Osteoblast (primary cell): Measurements from ENCODE around the gene ZNF320. TPM values are rescaled to one million over a fixed set of nuclear protein-coding genes. Genes with fewer than 3 reads are reported as not detected.
"Not testable (repeated sequence)": the region's sequence is repeated elsewhere in the genome, so short reads cannot be mapped to it uniquely, and the experiment has no call there.

Experiments used
- DNase-seq: peaks from one replicate; pipeline ENCODE4 v3.0.0; 2011; ENCODE audit warnings: low spot score, mixed read lengths; ENCODE audit not compliant: insufficient read length; ENCODE audit errors: missing footprints
- H2AFZ ChIP-seq: 2 replicates; pipeline ENCODE4 v1.6.0; 2011; ENCODE audit warnings: mild to moderate bottlenecking, low read length
- H3K27ac ChIP-seq: 2 replicates; pipeline ENCODE4 v1.5.1; 2011; ENCODE audit warnings: mild to moderate bottlenecking, low read depth, low read length, moderate library complexity
- H3K27me3 ChIP-seq: 2 replicates; pipeline ENCODE4 v1.6.0; 2012; ENCODE audit warnings: mild to moderate bottlenecking, control low read depth, inconsistent platforms, low read length, moderate library complexity; ENCODE audit not compliant: insufficient read depth
- H3K36me3 ChIP-seq: 2 replicates; pipeline ENCODE4 v1.5.1; 2011; ENCODE audit warnings: mild to moderate bottlenecking, low read length, control low read depth, moderate library complexity; ENCODE audit not compliant: insufficient read depth
- H3K4me1 ChIP-seq: 2 replicates; pipeline ENCODE4 v1.5.1; 2011; ENCODE audit warnings: mild to moderate bottlenecking, low read length, control low read depth, moderate library complexity; ENCODE audit not compliant: insufficient read depth
- H3K4me2 ChIP-seq: 2 replicates; pipeline ENCODE4 v1.6.0; 2011; ENCODE audit warnings: mild to moderate bottlenecking, low read length; ENCODE audit not compliant: insufficient read depth
- H3K4me3 ChIP-seq: fragments of 200-600 bp; sonication (generic); 3 replicates; pipeline ENCODE4 v1.5.1; 2012; ENCODE audit warnings: mild to moderate bottlenecking, low read length, inconsistent platforms; ENCODE audit not compliant: insufficient read depth
- H3K79me2 ChIP-seq: 2 replicates; pipeline ENCODE4 v1.6.0; 2012; ENCODE audit warnings: mild to moderate bottlenecking, low read length, control low read depth, inconsistent platforms; ENCODE audit not compliant: insufficient read depth
- H3K9me3 ChIP-seq: 2 replicates; pipeline ENCODE4 v1.5.1; 2011; ENCODE audit warnings: low read depth, low read length, control low read depth
- H4K20me1 ChIP-seq: 2 replicates; pipeline ENCODE4 v1.6.0; 2012; ENCODE audit warnings: mild to moderate bottlenecking, low read length, control low read depth; ENCODE audit not compliant: insufficient read depth
- CTCF ChIP-seq: IDR thresholded peaks from 2 replicates; pipeline ENCODE4 v1.5.1; 2011; ENCODE audit warnings: mild to moderate bottlenecking, low read depth, low read length, moderate library complexity; ENCODE audit errors: extremely low read depth
- total RNA-seq: library from RNA; depleted of rRNA; stranded (reverse); fragments of >200 nt; gene quantifications from 2 replicates; pipeline ENCODE4 v1.2.3, GENCODE V29; 2012

Gene ZNF320
- total RNA-seq, 1 donor: 11.2 TPM

GRCh38 chr19:52922841-52923777, 25.7 kb upstream of the ZNF320 start, which contains the start of gene ZNF888:
ZNF888 (minus strand) TSS chr19:52923428; CDS start chr19:52917873, 5,555 bp downstream.
- TF ChIP-seq CTCF: no peak
- peak within 1 kb of the TSS; percentile 91 for H3K4me3 ChIP-seq
- peak within 1 kb of the TSS; percentile 98 for H2AFZ ChIP-seq
- DNase-seq: peak; percentile 95
- H3K27ac ChIP-seq: peak within 1 kb of the TSS; percentile 85
- H3K36me3 ChIP-seq: no peaks in the 10 kb centered on the region
- H3K79me2 ChIP-seq: peaks cover 2% of the 10 kb centered on the region
- H3K27me3 ChIP-seq: no peaks in the 10 kb centered on the region
- H4K20me1 ChIP-seq: no peaks in the 10 kb centered on the region
- H3K4me1 ChIP-seq: peaks cover 17% of the 10 kb centered on the region
- H3K4me2 ChIP-seq: peak within 1 kb of the TSS; percentile 97
- no peaks in the 10 kb centered on the region for H3K9me3 ChIP-seq

- no peaks in the 10 kb centered on the region for H3K27me3 ChIP-seq
- H3K9me3 ChIP-seq: no peaks in the 10 kb centered on the region
- no peak for TF ChIP-seq CTCF
- H3K4me3 ChIP-seq: no peak overlapping the region
- no peak overlapping the region for H3K4me2 ChIP-seq
- no peak overlapping the region for H2AFZ ChIP-seq
- peaks cover 4% of the 10 kb centered on the region for H3K4me1 ChIP-seq
- H4K20me1 ChIP-seq: no peaks in the 10 kb centered on the region
- H3K36me3 ChIP-seq: no peaks in the 10 kb centered on the region
- no peak for DNase-seq
- no peak overlapping the region for H3K27ac ChIP-seq
- peaks cover 2% of the 10 kb centered on the region for H3K79me2 ChIP-seq
Measured at GRCh38 chr19:52917531-52917930, 20.1 kb upstream of the ZNF320 start.

DNA sequence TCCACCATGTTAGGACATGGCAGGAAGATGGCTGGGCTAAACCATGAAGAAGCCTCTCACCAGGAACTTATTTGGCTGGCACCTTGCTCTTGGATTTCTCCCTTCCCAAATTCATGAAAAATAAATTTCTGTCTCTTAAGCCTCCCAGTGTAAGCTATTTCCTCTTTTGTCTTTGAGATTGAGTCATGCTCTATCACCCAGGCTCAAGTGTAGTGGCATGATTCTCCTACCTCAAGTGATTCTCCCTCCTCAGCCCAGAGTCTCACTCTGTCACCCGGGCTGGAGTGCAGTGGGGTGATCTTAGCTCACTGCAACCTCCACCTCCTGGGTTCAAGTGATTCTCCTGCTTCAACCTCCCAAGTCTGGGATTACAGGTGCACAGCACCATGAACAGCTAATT, 13.2 kb upstream of the ZNF320 start:
- H3K4me2 ChIP-seq: no peak overlapping the region
- no peaks in the 10 kb centered on the region for H3K4me1 ChIP-seq
- H3K36me3 ChIP-seq: peaks cover 13% of the 10 kb centered on the region
- no peaks in the 10 kb centered on the region for H3K79me2 ChIP-seq
- no peaks in the 10 kb centered on the region for H4K20me1 ChIP-seq
- no peak for DNase-seq
- no peak for TF ChIP-seq CTCF
- H3K9me3 ChIP-seq: no peaks in the 10 kb centered on the region
- no peak overlapping the region for H3K27ac ChIP-seq
- H3K27me3 ChIP-seq: no peaks in the 10 kb centered on the region
- no peak overlapping the region for H3K4me3 ChIP-seq
- H2AFZ ChIP-seq: no peak overlapping the region

GRCh38 chr19:52904052-52904780, 6.8 kb upstream of the ZNF320 start:
- not testable (repeated sequence) for DNase-seq, H3K9me3 ChIP-seq, H3K4me1 ChIP-seq, H3K27ac ChIP-seq, H3K27me3 ChIP-seq, H2AFZ ChIP-seq, H4K20me1 ChIP-seq, H3K4me3 ChIP-seq, H3K4me2 ChIP-seq, H3K79me2 ChIP-seq
- H3K36me3 ChIP-seq: peaks cover 13% of the 10 kb centered on the region
